Dermis lymphatic vessel endothelial cell (primary cell): Measurements from ENCODE around the gene CFL1. TPM values are rescaled to one million over a fixed set of nuclear protein-coding genes. Genes with fewer than 3 reads are reported as not detected.

Experiments
- total RNA-seq: library from RNA; depleted of rRNA; stranded (reverse); fragments of >200 nt; gene quantifications from 2 replicates; pipeline ENCODE4 v1.2.1, GENCODE V29; 2014

CFL1 gene
- 806 and 989 TPM in 2 replicates for total RNA-seq

GRCh38 chr11:65857853-65858680, at the start of gene CFL1:
CFL1 (minus strand) TSS chr11:65858180; CDS start chr11:65858099, 81 bp downstream.

GRCh38 chr11:65900125-65900898, 42.3 kb upstream of the CFL1 start, which contains the start of gene FOSL1:
FOSL1 (minus strand) TSS chr11:65900388; CDS start chr11:65900339, 49 bp downstream.

GRCh38 chr11:65890324-65891218, 32.6 kb upstream of the CFL1 start, which contains the start of gene CCDC85B:
CCDC85B (plus strand) TSS chr11:65890673; CDS start chr11:65890784, 111 bp downstream.

GRCh38 chr11:65888163-65888814, 30.3 kb upstream of the CFL1 start, which contains the start of gene FIBP:
FIBP (minus strand) TSS chr11:65888471; CDS start chr11:65888418, 53 bp downstream.

GRCh38 chr11:65879617-65880016, 21.6 kb upstream of the CFL1 start, which contains the start of gene CTSW:
CTSW (plus strand) TSS chr11:65879837; CDS start chr11:65879855, 18 bp downstream.

GRCh38 chr11:65872586-65873317, 14.8 kb upstream of the CFL1 start, which contains the start of gene EFEMP2:
EFEMP2 (minus strand) TSS chr11:65872800; CDS start chr11:65872354, 446 bp downstream.

GRCh38 chr11:65860278-65861164, 2.5 kb upstream of the CFL1 start, which contains the start of gene MUS81:
MUS81 (plus strand) TSS chr11:65860433; CDS start chr11:65860754, 321 bp downstream.

GRCh38 chr11:65833297-65834030, 24.5 kb downstream of the CFL1 start, which contains the start of gene SNX32:
SNX32 (plus strand) TSS chr11:65833963; CDS start chr11:65834066, 103 bp downstream.

Other genes starting within 250 kb of the CFL1 start
- gene MAP3K11, start 244.0 kb downstream of the CFL1 start, total RNA-seq, result 55.4 and 62.3 TPM in 2 replicates
- gene PCNX3, start 242.4 kb downstream of the CFL1 start, total RNA-seq, result 11.4 and 11.8 TPM in 2 replicates
- gene SIPA1, start 220.1 kb downstream of the CFL1 start, total RNA-seq, result 41.6 and 57.3 TPM in 2 replicates
- gene RELA, start 195.3 kb downstream of the CFL1 start, total RNA-seq, result 14.4 and 15.2 TPM in 2 replicates
- gene KAT5, start 145.9 kb downstream of the CFL1 start, total RNA-seq, result 37.0 and 43.6 TPM in 2 replicates
- 52.2 and 55.8 TPM in 2 replicates for gene RNASEH2C, start 137.4 kb downstream of the CFL1 start, total RNA-seq
- gene AP5B1, start 77.2 kb downstream of the CFL1 start, total RNA-seq, result 8.0 and 8.5 TPM in 2 replicates
- not detected in 2 replicates for gene OVOL1, start 71.1 kb downstream of the CFL1 start, total RNA-seq
- 0.22 and 0.52 TPM in 2 replicates for gene SNX32, start 24.2 kb downstream of the CFL1 start, total RNA-seq
- 31.1 and 35.2 TPM in 2 replicates for gene MUS81, start 2.3 kb upstream of the CFL1 start, total RNA-seq
- 26.3 and 28.1 TPM in 2 replicates for gene EFEMP2, start 14.6 kb upstream of the CFL1 start, total RNA-seq
- 0.17 and 0.33 TPM in 2 replicates for gene CTSW, start 21.7 kb upstream of the CFL1 start, total RNA-seq
- 135 and 155 TPM in 2 replicates for gene FIBP, start 30.3 kb upstream of the CFL1 start, total RNA-seq
- 34.1 and 38.2 TPM in 2 replicates for gene CCDC85B, start 32.5 kb upstream of the CFL1 start, total RNA-seq
- gene FOSL1, start 42.2 kb upstream of the CFL1 start, total RNA-seq, result 0.76 and 1.5 TPM in 2 replicates
- gene C11orf68, start 60.9 kb upstream of the CFL1 start, total RNA-seq, result 15.7 and 16.7 TPM in 2 replicates
- 94.6 and 110 TPM in 2 replicates for gene DRAP1, start 61.2 kb upstream of the CFL1 start, total RNA-seq
- gene TSGA10IP, start 87.3 kb upstream of the CFL1 start, total RNA-seq, result not detected in 2 replicates
- 33.8 and 34.3 TPM in 2 replicates for gene SART1, start 103.6 kb upstream of the CFL1 start, total RNA-seq
- gene EIF1AD, start 144.0 kb upstream of the CFL1 start, total RNA-seq, result 25.1 and 27.2 TPM in 2 replicates
- 17.5 and 20.4 TPM in 2 replicates for gene BANF1, start 144.3 kb upstream of the CFL1 start, total RNA-seq
- gene CST6, start 153.8 kb upstream of the CFL1 start, total RNA-seq, result 0.11 and 0.34 TPM in 2 replicates
- 0.26 TPM in 1 of 2 replicates, not detected in the other for gene CATSPER1, start 168.3 kb upstream of the CFL1 start, total RNA-seq
- 0.09 and 0.11 TPM in 2 replicates for gene GAL3ST3, start 191.0 kb upstream of the CFL1 start, total RNA-seq
- 69.2 and 74.9 TPM in 2 replicates for gene SF3B2, start 194.2 kb upstream of the CFL1 start, total RNA-seq
- gene PACS1, start 212.1 kb upstream of the CFL1 start, total RNA-seq, result 19.5 and 30.9 TPM in 2 replicates